NCI-H1092 (cell line): ENCODE measurements around the gene RAB25.
"Not testable (repeated sequence)": the region's sequence is repeated elsewhere in the genome, so short reads cannot be mapped to it uniquely, and the experiment has no call there.

Experiments used
- DNase-seq: peaks from one replicate; lab custom pipeline; 2025; lab: John Stamatoyannopoulos, UW

Gene RAB25

GRCh38 chr1:156054500-156055280, 6.3 kb upstream of the RAB25 start, which contains the start of gene LAMTOR2:
TSS of gene LAMTOR2 (plus strand) at chr1:156054782. CDS start at chr1:156054890, 108 bp downstream.
- DNase-seq: peak; percentile 99

DNA sequence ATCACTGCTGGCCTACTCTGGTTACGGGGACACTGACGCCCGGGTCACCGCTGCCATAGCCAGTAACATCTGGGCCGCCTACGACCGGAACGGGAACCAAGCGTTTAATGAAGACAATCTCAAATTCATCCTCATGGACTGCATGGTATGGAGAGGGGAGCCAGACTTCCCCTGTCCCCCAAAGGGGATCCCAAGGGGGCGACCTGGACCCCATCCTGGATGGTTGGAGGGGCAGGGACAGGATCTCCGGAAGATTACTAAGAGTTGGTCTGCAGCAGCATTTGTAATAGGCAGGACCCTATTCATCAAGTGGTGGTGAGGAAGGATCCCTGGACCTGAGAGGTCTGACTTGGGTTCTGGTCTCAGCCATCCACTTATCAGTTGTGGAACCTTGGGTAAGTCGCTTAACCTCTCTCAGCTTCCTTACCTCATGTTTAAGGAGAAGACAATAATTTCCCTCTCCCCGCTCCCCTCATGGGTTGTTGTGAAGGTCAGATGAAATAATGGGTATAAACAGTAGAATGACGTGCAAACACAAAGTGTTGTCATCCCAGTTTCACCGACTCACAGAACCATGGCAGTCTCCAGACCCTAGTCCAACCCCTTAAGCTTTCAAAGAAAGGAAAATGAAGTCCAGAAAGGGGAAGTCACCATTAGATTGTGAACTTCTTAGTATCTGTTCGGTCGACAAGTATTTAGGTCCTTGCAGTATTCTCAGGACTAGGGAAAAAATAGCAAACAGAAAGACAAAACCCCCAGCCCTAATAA, 5.5 kb upstream of the RAB25 start:
- DNase-seq: no peak

GRCh38 chr1:156056326-156056849, 4.6 kb upstream of the RAB25 start:
- DNase-seq: no peak

DNA sequence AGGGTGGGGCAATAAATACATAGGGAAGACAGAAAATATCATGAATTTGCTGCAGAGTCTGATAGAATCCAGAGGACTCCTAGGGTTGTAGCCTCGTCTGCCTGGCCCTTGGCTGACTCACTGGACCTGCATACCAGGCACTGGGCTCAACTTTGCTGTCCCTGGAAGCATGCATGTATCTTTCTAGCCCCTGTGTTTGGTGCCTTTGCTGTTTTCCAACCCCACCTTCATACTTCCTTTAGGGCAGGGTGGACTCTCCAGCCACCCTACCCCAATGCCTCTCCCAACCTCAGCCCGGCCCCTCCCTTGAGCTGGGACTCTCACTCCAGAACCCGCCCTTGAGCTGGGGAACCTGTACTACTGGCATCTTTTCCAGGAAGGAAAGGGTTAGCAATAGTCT, 1.2 kb downstream of the RAB25 start:
- DNase-seq: no peak

- DNase-seq: no peak
Measured at GRCh38 chr1:156063997-156064285, 3.0 kb downstream of the RAB25 start.

DNA sequence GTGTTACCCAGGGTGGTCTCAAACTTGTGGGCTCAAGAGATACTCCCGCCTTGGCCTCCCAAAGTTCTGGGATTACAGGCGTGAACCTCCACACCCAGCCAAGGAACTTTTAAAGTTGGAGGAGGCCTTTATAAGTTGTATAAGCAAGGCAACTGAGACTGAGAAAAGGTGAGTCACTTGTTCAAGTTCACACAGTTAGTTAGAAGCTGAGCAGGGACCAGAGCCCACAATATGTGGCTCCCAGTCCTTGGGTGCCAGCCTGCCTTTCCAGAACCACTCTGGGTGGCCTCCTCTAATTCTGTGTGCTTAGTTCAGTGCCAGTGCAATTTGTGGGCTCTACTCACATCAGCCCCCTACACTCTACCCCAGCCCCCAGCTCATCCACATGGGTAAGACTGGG, 3.7 kb downstream of the RAB25 start:
- no peak for DNase-seq

DNA sequence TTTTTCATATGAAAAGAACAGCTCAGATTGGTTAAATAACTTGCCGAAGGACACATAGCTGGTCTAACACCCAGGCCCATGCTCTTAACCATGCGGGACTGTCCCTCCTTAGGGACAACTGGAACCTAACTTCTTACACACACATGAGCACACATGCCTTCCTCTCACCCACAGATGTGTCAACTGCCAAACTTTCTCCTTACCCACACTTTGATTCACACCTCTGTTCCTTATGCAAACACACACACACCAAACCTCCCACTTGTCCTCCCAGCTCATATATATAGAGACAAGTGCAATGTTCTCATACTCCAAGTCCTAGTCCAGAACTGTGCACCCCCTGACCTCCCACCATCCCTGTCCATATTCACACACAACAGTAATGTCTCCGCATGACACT, 4.3 kb downstream of the RAB25 start:
- DNase-seq: no peak

GRCh38 chr1:156065871-156066270, 4.9 kb downstream of the RAB25 start:
- no peak for DNase-seq

- DNase-seq: no peak
Measured at GRCh38 chr1:156067262-156067661, 6.3 kb downstream of the RAB25 start.

GRCh38 chr1:156069490-156070455, 8.8 kb downstream of the RAB25 start:
- no peak for DNase-seq

GRCh38 chr1:156070548-156070947, 9.6 kb downstream of the RAB25 start:
- DNase-seq: peak; percentile 93

DNA sequence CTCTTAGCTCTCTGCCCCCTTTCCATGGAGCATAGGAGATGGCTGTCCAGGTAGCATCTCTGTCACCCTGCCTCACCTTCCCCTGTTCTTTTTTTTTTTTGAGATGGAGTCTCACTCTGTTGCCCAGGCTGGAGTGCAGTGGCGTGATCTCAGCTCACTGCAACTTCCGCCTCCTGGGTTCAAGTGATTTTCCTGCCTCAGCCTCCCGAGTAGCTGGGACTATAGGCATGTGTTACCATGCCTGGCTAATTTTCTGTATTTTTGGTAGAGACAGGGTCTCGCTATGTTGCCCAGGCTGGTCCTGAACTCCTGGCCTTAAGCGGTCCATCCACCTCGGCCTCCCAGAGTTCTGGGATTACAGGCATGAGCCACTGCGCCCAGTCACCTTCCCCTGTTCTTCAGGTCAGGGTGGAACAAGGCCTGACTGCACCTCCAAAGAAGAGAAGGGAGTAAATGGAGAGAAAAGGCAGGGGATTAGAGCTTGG, 10.4 kb downstream of the RAB25 start:
- DNase-seq: not testable (repeated sequence)

DNA sequence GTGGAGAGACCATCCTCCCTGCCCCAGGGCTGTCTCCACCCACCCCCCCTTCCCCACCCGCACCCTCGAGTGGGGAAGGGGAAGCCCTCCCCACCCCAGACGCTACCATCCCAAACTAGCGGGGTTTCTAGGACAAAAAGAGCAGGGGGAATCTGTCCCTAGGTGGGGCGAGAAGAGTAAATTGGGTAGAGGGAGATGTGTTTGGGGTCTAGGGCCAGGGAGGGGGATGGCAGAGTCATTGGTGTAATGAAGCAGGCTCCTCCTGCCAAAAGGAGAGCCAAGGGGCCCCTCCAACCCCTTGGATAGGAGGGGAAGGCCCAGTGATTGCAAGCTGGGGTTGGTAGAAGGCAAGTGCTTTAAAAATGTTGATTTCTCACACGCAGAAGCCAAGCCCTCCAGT, 11.3 kb downstream of the RAB25 start:
- no peak for DNase-seq

- DNase-seq: no peak
Measured at GRCh38 chr1:156073110-156073687, 12.2 kb downstream of the RAB25 start.

- no peak for DNase-seq
Measured at GRCh38 chr1:156073740-156074139, 12.8 kb downstream of the RAB25 start.

- DNase-seq: no peak
Measured at GRCh38 chr1:156074661-156075060, 13.7 kb downstream of the RAB25 start.

DNA sequence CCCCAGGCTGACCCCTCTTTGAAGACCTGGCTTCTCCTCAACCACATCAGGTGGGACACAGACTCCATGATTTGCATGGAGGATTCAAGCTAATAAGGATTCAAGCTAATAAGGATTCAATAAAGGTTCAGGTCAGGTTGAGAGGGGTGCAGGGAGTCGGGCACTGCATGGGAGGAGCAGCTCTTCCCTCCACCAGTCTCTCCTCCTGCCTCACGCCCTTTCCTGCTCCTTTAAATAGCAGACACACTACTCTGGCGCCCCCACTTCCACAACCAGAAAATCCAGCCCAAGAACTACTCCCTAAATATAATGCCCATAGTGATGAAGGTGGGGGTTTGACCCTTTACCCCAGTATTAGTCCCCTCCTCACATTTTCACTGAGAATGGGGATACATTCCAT, 14.2 kb downstream of the RAB25 start:
- DNase-seq: no peak

DNA sequence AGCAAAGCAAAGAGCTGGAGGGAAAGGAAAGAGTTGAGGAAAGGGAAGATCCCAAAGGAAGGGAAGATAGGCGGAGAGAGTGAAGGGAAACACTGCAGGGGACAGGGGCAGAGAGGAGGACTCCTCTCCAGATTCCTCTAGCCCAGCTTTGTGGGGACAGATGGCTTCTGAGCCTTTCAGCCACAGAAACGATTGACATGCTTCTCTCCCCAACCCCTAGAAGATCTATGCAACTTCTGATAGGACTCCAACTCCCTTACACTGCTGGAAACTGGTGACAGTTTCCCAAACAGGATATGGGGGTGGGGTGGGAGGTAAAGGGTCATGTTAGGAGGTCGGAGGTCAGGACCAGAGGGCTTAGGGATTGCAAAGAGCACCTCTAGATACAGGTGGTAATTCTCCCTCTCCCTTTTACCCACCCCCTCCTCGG, 14.8 kb downstream of the RAB25 start:
- DNase-seq: no peak

GRCh38 chr1:156076609-156077429, 15.9 kb downstream of the RAB25 start:
- DNase-seq: no peak

DNA sequence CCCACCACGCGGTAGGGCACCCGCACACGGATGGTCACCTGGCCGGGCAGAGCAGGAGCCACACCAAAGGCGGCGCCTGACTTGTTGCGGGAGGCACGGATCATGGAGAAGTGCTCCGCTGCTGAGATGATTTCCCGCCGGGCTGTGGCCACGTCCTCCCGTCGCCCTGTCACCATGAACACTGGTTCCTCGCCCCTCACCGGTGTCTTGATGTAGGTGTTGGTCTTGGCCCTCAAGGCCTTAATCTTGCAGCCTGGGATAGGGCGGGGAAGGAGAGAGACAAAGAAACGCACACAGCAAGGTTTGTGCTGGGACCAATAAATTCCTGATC, 16.4 kb downstream of the RAB25 start:
- DNase-seq: no peak

DNA sequence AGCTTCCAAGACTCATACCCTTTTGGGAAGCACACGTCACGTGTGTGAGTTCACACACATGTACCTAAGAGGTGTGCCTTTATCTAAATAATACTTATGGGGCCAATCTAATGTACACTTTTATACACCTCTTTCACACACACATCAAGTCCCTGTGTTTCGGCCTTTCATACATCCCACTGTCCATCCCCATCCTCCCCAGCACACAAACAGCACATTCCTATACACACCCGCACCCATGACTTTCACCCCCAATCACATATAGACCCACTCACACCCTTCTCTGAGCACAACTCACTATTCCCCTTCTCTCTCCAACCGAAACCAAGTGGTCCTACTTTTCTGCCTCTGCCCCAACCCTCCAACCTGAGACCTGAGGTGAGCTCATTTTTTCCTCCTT, 17.8 kb downstream of the RAB25 start:
- no peak for DNase-seq
